HUES6 (cell line): ENCODE measurements around the gene RPTOR.

Experiments
- H3K27ac ChIP-seq: 2 replicates; pipeline ENCODE4 v1.7.0; 2013; ENCODE audit warnings: low read depth, mild to moderate bottlenecking, low read length, inconsistent platforms
- H3K27me3 ChIP-seq: 2 replicates; pipeline ENCODE4 v1.6.1; 2013; ENCODE audit warnings: low read length; ENCODE audit not compliant: control insufficient read depth, insufficient read depth
- H3K36me3 ChIP-seq: 2 replicates; pipeline ENCODE4 v1.6.1; 2013; ENCODE audit warnings: low read length; ENCODE audit not compliant: control insufficient read depth, insufficient read depth
- H3K4me1 ChIP-seq: 2 replicates; pipeline ENCODE4 v1.6.1; 2013; ENCODE audit warnings: low read length; ENCODE audit not compliant: control insufficient read depth, insufficient read depth
- H3K4me3 ChIP-seq: 2 replicates; pipeline ENCODE4 v1.5.1; 2013; ENCODE audit warnings: low read depth, low read length
- H3K9ac ChIP-seq: one replicate; pipeline ENCODE4 v1.6.1; 2013; ENCODE audit warnings: mild to moderate bottlenecking, low read length
- H3K9me3 ChIP-seq: 2 replicates; pipeline ENCODE4 v1.6.1; 2013; ENCODE audit warnings: low read depth, low read length; ENCODE audit not compliant: control insufficient read depth, insufficient read depth

The RPTOR gene

DNA sequence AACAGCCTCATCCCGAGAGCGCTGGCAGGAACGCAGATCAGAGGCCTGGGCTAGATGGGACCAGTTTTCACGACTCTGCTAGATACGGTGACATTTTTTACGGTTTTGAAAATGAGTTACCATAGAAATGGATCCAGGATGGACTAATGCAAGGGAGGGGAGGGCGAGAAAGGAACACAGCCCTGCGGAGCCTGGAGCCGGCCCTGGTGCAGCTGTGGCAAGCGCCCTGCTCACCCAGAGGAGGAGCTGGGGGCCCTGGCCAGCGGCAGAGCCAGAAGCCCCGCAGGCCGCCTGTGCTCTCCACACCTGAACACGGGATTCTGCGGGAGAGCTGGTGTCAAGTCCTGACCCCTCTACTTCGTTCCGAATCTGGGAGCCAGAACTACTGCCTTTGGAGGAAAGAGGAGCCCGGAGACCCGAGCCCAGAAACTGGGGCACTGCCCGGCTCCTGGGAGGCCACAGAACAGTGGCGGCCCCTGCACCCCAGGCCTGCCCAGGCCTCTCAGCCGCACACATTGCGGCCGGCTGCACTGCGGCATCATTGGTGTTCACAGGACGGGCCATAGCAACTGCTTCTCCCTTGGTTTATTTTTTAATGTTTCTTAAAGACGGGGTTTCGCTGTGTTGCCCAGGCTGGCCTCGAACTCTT, 358.4 kb downstream of the RPTOR start:
- no peak overlapping the region for H3K27ac ChIP-seq
- peaks cover 11% of the 10 kb centered on the region; the same call in 1 of the 2 replicates for H3K36me3 ChIP-seq
- H3K4me3 ChIP-seq: no peak overlapping the region
- H3K27me3 ChIP-seq: no peaks in the 10 kb centered on the region
- no peak overlapping the region for H3K9ac ChIP-seq
- no peaks in the 10 kb centered on the region for H3K9me3 ChIP-seq
- no peaks in the 10 kb centered on the region for H3K4me1 ChIP-seq

DNA sequence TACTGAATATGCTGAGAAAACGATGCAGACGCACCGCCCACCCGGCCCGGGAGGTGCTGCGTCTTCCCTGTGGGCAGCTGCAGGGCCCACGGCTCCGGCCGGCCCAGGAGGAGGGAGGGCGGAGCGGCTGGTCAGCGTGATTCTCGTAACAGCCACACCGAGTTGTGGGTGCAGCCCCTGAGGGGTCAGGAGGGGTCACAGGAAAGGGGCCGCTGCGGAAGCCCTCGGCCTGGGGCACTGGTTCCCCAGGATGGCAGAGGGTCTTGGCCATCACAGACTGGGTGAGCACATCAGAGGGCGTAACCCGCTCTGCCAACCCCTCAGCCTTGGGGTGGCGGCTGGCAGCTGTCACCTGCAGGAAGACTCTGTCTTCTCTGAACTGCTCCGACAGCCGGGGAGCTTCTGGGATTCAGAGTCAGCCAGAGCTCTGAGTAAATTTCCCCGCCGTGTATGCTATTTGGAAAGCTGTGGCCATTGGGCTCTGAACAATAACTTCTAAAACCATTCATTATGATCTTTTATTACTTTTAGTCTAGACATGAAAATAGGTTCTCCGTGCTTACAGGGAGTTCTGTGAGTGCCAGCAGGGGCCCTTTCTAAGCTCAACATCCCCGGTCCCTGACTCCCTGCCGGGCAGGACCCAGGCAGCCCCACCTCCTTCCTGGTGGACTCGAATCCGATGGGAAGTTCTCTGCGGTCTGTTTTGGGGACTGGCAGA, 359.6 kb downstream of the RPTOR start:
- Histone ChIP-seq H3K27me3 (no peaks in the 10 kb centered on the region), H3K9me3 (no peaks in the 10 kb centered on the region), H3K9ac (no peak overlapping the region), H3K4me3 (no peak overlapping the region), H3K27ac (no peak overlapping the region), H3K36me3 (peaks cover 18% of the 10 kb centered on the region), H3K4me1 (no peaks in the 10 kb centered on the region)

DNA sequence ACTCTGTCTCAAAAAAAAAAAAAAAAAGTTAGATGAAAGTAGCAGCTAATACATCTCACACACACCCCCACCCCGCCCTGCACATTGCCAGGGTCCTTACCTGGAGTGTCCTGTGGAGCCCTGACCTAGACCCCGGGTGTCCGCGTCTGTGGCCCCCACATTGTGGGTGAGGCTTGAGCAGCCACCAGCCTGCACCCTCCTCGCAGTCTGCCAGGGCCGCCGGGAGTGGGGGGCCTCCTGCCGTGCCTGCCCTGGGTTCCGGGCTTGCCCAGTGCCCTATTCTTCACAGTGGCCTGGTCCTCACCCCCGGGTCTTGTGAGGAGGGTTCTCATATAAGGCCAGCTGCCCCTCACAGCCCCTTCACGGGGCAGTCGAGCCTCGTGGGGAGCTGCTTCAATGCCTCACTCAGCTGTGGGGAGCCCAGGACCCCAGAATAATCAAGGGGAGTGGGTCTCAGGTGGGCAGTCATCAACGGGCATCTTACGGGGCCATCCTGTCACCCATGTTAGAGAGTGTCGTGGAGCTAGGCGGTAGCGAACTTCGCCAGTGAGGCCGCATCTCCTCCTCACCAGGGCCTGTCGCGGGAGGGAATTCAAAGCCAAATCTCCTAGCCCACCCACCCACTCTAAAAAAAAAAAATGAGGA, 361.1 kb downstream of the RPTOR start:
- Histone ChIP-seq H3K36me3 (peaks cover 18% of the 10 kb centered on the region), H3K27ac (no peak overlapping the region), H3K9me3 (no peaks in the 10 kb centered on the region), H3K27me3 (no peaks in the 10 kb centered on the region), H3K4me3 (no peak overlapping the region), H3K9ac (no peak overlapping the region), H3K4me1 (no peaks in the 10 kb centered on the region)

DNA sequence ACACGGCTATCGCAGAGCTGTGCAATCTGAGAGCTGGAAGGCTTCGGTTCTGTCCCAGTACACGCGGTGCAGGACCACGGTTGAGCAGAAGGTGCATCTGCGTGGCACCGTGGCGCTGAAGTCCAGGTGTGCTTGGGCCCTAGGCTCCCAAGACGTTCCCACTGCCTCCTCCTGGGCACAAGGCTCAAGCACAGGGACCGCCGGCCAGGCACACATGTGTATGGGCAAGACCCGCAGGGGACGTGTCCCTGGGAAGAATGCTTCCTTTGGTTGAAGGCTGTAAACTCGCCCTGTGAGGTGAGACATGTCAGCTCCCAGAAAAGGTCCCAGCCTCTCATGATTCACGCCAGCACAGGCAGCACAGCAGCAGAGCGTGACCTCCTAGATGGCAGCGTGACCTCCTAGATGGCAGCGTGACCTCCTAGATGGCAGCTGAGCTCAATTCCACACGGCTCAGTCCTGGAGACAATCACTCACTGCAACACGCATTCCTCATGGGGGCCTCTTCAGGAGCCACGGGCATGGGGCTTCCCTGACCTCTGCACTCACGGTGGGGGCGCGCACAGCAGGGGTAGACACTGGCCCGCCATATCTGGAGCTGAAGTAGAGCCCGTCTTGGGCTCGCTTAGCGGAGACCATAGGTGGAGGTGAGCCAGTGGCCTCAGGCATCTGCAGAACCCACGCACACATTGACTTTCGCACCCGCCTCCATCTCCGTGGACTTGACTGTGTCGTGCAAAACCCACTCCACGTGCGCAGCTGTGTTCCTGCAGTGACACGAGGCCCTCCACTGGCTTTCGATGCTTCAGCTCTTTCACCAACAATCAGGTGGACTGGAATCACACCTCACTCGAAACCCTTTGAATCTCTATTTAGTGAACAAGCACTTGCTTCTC, 362.0 kb downstream of the RPTOR start:
- H3K4me3 ChIP-seq: no peak overlapping the region
- H3K27me3 ChIP-seq: no peaks in the 10 kb centered on the region
- no peak overlapping the region for H3K27ac ChIP-seq
- H3K4me1 ChIP-seq: no peaks in the 10 kb centered on the region
- no peak overlapping the region for H3K9ac ChIP-seq
- H3K9me3 ChIP-seq: no peaks in the 10 kb centered on the region
- H3K36me3 ChIP-seq: peaks cover 20% of the 10 kb centered on the region

DNA sequence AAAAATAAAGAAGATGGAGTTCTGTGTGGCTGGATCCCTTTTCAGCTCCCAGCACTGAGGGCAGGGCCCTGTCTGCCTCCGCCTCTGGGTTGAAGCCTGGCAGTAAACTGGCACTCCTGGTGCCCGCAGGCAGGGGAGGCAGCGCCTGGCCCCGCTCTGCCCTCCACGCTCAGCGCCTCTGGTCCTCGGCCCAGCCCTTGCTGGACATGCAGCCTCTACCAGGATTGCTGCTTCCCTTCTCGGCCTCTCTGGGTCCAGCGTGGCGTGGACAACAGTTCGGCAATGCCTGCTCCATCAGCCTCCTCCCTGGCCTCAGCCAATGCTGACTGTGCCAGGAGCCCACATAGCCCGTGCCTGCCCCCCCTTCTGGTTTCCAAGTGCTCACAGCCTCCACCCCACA, 362.6 kb downstream of the RPTOR start:
- no peaks in the 10 kb centered on the region for H3K4me1 ChIP-seq
- no peaks in the 10 kb centered on the region for H3K27me3 ChIP-seq
- no peak overlapping the region for H3K27ac ChIP-seq
- H3K9ac ChIP-seq: no peak overlapping the region
- no peaks in the 10 kb centered on the region for H3K9me3 ChIP-seq
- H3K36me3 ChIP-seq: peaks cover 20% of the 10 kb centered on the region
- no peak overlapping the region for H3K4me3 ChIP-seq

DNA sequence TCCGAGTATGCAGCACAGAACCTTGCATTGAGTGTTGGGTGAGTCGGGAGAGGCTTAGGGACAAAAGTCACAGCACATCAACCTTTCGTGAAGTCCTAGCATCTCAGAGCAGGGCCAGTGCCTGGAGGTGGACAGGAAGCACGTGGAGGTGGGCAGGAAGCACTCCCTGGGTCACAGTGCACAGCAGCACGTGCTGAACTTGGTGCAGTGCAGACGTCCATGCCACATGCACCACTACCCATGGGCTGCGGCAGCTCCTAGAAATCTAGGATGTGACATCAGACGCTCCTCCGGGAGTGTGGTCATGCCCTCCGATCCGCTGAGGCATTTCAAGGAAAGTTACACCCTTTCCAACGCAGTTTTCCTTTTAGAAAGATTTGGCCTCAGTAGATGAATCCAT, 363.6 kb downstream of the RPTOR start:
- Histone ChIP-seq H3K27ac (no peak overlapping the region), H3K36me3 (peaks cover 25% of the 10 kb centered on the region), H3K4me3 (no peak overlapping the region), H3K9ac (no peak overlapping the region), H3K27me3 (no peaks in the 10 kb centered on the region), H3K4me1 (no peaks in the 10 kb centered on the region), H3K9me3 (no peaks in the 10 kb centered on the region; the same call in 1 of the 2 replicates)

DNA sequence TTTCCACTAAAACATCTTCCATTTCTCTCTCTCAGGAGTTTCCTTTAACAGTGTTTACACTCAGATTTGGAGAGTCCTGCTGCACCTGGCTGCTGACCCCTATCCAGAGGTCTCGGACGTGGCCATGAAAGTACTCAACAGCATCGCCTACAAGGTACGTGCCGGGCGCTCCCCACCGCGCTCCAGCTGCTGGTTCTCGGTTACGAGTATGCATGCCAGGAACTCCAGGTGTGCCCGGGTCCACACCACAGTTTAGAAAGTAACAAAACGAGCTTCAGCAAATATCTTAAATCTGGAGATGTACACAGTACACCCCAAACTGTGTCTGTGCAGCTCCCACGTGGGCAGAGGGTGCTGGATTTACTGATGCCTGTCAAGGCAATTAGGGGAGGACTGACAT, 364.1 kb downstream of the RPTOR start:
- Histone ChIP-seq H3K4me1 (no peaks in the 10 kb centered on the region), H3K27me3 (no peaks in the 10 kb centered on the region), H3K27ac (no peak overlapping the region), H3K9ac (no peak overlapping the region), H3K36me3 (peaks cover 26% of the 10 kb centered on the region), H3K4me3 (no peak overlapping the region), H3K9me3 (no peaks in the 10 kb centered on the region; the same call in 1 of the 2 replicates)

DNA sequence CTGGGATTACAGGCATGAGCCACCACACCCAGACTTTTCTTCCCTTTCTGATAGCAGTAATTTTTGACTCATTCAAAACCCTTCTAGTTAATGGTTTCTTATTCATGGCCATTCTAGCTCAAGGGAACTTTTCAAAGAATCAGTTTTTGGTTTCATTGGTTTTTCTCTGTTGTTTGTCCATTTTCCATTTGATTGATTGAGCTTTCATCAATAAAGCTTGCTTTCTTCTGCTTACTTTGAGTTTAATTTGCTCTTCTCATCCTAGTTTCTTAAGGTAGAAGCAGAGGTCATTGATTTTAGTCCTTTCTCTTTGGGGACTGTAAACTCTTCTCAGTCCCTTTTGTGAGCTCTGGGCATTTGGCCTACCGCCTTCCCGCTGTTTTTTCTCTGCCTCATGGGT, 365.0 kb downstream of the RPTOR start:
- Histone ChIP-seq H3K9ac (no peak overlapping the region), H3K27me3 (no peaks in the 10 kb centered on the region), H3K36me3 (peaks cover 35% of the 10 kb centered on the region), H3K27ac (no peak overlapping the region), H3K9me3 (peaks cover 8% of the 10 kb centered on the region), H3K4me1 (no peaks in the 10 kb centered on the region), H3K4me3 (no peak overlapping the region)

DNA sequence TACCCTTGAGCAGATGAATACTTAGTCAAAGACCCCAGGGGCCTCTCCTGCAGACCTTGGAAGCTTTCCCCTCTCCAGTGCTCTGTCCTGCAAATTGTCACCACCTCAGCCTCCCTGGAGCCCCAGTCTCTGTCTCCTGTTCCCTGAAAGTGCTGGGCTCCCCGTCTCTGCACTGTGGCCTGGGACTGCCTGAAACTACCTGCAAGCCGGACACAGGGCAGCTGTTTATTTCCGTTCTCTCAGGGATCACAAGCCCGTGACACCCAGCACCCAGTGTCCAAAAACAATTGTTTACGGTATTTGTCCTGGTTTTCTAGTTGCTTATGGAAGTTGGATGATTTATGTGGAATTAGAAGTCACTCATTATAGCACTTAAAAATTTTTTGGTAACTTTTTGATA, 365.4 kb downstream of the RPTOR start:
- Histone ChIP-seq H3K27me3 (no peaks in the 10 kb centered on the region), H3K9me3 (peaks cover 12% of the 10 kb centered on the region), H3K27ac (no peak overlapping the region), H3K4me1 (no peaks in the 10 kb centered on the region), H3K4me3 (no peak overlapping the region), H3K9ac (no peak overlapping the region), H3K36me3 (peaks cover 36% of the 10 kb centered on the region)

DNA sequence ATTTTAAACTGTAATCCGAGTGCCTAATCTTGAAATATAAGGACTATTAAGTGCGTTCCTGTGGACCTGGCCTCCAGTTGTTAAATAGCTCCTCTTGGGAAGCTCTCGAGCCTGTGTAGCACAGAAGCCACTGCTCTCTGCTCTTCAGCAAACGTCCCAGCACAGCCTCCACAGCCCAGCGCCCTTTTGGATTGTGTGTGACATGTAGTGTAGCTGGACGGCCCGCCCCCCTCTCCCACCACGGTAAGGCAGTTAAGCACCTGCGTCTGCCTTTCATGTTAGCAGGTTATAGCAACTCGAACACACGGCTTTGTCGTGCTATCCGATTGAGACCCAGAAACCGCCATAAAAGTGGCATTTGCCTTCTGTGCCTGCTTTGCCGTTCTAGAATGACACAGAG, 367.8 kb downstream of the RPTOR start:
- Histone ChIP-seq H3K9me3 (peaks cover 21% of the 10 kb centered on the region), H3K9ac (no peak overlapping the region), H3K36me3 (peaks cover 37% of the 10 kb centered on the region), H3K27me3 (no peaks in the 10 kb centered on the region), H3K4me1 (no peaks in the 10 kb centered on the region), H3K4me3 (no peak overlapping the region), H3K27ac (no peak overlapping the region)
